ENCODE measurements around the gene EPS8L2. TPM values are rescaled to one million over a fixed set of nuclear protein-coding genes. Genes with fewer than 3 reads are reported as not detected.

EPS8L2 gene
- total RNA-seq, 1 donor from 2014 or later = 2.6 TPM

DNA sequence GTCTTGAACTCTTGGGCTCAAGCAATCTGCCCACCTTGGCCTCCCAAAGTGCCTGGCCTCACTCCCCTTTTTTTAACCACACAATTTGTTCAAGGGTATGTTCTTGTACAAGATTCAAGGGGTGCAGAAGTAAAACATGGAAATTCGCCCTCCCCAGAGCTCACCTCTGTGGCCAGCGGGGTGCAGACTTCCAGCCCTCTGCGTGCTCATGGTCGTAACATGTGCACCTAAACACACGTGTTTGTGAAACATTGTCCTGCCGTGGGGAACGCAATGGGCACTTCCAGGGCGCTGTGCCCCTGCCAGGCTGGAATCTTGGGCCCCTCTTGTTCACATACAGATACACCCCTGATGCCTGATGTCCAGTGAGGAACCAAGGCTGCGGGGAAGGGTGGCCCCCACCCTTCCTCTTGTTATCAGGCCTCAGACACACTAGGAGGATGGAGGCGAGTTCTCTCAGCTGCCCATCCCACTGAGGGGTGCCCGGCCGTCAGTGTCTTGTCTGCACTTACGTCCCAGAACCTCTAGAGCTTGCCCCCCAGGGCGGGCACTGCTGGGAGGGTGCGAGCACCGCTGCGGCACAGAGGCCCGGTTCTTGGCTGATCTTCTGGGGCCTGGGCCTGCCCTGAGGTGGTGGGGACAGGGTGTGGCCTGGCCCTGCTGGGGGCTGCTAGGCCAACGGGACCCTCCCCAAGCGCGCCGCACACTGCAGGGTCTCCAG lies 4.1 kb upstream of the EPS8L2 start:
- Mint-ChIP-seq H3K27me3 (ENCODE audit: low read depth) (peaks cover 17% of the 10 kb centered on the region), H3K4me3 (peak overlapping the region; percentile 23), H3K36me3 (ENCODE audit: low read depth) (no peaks in the 10 kb centered on the region), H3K9me3 (no peaks in the 10 kb centered on the region), H3K27ac (ENCODE audit: unreplicated experiment) (no peak overlapping the region), H3K4me1 (peaks cover 14% of the 10 kb centered on the region)
- DNase-seq (ENCODE audit: low read depth, low spot score) = no peak
- TF ChIP-seq, protein P1, sequence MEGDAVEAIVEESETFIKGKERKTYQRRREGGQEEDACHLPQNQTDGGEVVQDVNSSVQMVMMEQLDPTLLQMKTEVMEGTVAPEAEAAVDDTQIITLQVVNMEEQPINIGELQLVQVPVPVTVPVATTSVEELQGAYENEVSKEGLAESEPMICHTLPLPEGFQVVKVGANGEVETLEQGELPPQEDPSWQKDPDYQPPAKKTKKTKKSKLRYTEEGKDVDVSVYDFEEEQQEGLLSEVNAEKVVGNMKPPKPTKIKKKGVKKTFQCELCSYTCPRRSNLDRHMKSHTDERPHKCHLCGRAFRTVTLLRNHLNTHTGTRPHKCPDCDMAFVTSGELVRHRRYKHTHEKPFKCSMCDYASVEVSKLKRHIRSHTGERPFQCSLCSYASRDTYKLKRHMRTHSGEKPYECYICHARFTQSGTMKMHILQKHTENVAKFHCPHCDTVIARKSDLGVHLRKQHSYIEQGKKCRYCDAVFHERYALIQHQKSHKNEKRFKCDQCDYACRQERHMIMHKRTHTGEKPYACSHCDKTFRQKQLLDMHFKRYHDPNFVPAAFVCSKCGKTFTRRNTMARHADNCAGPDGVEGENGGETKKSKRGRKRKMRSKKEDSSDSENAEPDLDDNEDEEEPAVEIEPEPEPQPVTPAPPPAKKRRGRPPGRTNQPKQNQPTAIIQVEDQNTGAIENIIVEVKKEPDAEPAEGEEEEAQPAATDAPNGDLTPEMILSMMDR (conservative IDR thresholded peaks at IDR 0.05) = no peak

DNA sequence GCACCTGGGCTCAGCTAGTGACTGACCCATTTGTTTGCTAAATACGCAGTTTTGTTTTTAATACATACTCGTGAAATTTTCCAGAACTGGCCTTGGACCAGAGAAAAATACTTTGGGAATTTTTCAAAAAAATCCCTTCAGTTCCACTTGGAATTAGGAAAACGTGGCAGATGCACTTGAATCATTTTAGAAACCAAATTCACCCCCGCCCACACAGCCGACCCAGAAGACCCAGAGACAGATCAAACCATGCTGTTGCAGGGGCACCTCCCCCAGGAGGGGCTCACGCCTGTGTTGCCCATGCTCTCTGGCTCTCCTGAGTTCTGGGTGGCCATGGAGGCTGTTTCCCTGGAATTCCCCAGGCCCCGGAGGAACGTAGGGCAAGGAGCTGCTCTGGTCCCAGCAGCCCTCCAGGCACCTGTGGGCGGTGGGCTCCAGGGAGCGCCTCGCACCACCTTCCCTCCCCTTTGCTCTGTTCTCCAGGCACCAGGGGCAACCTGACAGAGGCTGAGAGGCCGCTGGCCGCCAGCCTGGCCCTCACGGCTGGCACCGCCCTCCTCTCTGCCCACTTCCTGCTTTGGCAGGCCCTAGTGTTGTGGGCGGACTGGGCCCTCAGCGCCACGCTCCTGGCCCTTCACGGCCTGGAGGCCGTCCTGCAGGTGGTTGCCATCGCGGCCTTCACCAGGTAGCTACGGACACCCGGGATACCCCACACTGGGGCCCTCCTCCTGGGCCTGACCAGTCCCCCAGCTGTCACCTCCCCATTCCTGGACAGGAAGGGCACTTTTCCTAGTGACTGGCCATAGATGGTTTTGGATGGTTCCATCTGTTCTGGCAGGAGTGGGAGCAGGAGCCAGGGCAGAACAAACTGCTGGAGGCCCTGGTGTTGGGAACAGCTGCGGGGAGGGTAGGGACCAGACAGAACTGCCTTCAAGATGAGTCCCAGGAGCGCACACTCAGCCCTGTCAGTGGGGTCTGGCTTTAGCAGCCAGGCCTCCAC lies 3.3 kb upstream of the EPS8L2 start:
- TF ChIP-seq, protein P1 (conservative IDR thresholded peaks at IDR 0.05) = no peak
- H3K4me3 Mint-ChIP-seq = no peak overlapping the region
- DNase-seq (ENCODE audit: low read depth, low spot score) = no peak
- H3K27me3 Mint-ChIP-seq (ENCODE audit: low read depth) = peaks cover 26% of the 10 kb centered on the region
- H3K4me1 Mint-ChIP-seq = peaks cover 6% of the 10 kb centered on the region
- H3K27ac Mint-ChIP-seq (ENCODE audit: unreplicated experiment) = no peak overlapping the region
- no peaks in the 10 kb centered on the region for H3K9me3 Mint-ChIP-seq
- H3K36me3 Mint-ChIP-seq (ENCODE audit: low read depth) = no peaks in the 10 kb centered on the region

DNA sequence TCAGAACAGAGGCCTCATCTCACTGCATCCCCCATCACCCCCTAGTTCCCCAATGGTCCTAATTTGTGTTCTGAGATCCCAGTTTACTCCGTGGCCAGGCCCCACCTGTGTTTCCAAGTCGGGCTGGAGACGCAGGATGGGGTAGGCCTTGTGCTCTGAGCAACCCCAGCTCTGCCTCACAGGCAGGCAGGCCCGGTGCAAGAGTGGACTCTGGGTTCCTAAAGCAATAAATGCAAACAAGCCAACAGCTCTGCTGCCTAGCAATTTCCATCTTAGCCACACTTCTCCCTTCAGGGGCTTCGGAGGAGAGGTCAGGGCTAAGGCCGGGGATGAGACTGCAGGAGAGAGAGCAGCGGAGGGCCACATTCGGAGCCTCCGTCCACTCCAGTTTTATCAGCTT lies 2.5 kb upstream of the EPS8L2 start:
- Mint-ChIP-seq H3K27me3 (ENCODE audit: low read depth) (peaks cover 31% of the 10 kb centered on the region), H3K36me3 (ENCODE audit: low read depth) (no peaks in the 10 kb centered on the region), H3K4me1 (no peaks in the 10 kb centered on the region), H3K9me3 (no peaks in the 10 kb centered on the region), H3K27ac (ENCODE audit: unreplicated experiment) (no peak overlapping the region), H3K4me3 (peak overlapping the region; percentile 49)
- TF ChIP-seq, protein P1 (conservative IDR thresholded peaks at IDR 0.05) = no peak
- no peak for DNase-seq (ENCODE audit: low read depth, low spot score)

DNA sequence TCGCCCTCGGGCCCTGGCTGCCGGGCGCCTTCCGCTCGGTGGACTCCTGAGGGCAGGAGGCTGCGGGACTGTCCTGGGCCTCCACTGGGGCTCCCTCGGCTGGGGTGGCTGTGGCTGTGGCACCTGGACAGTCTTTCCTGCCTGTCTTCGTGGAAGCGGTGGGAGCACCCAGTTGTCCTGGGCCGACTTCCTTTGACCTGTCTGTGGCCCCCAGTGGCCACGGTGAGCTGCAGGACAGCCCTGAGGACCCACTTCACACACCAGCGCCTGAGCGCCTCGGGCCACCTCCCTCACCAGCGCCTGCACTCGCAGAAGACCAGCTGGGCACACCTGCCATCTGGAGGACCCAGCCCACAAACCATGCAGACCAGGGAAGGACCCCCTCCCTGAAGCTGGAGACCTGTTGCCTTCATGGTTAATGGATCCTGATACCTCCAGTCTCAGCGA lies 1.8 kb upstream of the EPS8L2 start:
- DNase-seq (ENCODE audit: low read depth, low spot score) = no peak
- Mint-ChIP-seq H3K4me1 (no peaks in the 10 kb centered on the region), H3K36me3 (ENCODE audit: low read depth) (no peaks in the 10 kb centered on the region), H3K27ac (ENCODE audit: unreplicated experiment) (no peak overlapping the region), H3K27me3 (ENCODE audit: low read depth) (peaks cover 31% of the 10 kb centered on the region), H3K9me3 (no peaks in the 10 kb centered on the region), H3K4me3 (no peak overlapping the region)
- TF ChIP-seq, protein P1 (conservative IDR thresholded peaks at IDR 0.05) = no peak

DNA sequence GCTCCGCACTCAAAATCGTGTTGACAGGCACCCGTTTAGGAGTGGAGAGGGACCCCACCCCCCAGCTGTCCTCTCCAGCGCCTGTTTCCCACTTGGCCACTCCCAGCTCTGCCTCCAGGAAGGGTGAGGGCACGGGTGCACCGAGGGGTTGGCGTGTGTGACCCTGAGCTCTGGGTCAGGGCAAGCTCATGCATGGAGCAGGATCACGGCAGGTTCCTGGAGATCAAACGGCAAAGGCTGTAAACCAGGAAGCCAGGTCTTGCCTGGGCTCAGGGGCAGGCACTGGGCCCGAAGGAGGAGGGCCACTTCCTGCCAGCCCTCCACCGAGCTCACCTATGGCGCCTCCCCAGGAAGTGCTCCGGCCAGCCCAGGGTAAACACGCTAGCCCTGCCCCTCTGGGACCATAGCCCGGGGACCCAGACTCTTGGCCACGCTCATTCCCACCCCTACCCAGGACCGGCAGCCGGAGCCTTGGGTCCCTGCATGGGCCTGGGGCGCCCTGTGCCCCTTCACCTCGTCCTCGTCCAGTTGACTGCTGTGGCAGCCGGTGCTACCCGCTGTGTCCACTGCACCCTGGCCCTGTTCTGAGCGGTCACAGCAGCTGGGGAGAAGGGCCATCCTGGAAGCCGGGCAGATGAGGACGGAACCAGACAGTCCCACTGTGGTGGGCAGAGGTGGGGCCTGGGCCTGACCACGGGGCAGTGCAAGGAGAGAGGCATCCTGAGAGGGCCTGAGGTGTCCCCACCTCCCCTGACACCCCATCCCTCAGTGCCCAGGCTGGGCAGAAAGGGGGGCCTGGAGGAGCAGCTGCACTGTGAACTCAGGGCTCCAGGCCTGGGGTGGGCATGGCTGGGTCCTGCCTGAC lies 1.0 kb upstream of the EPS8L2 start:
- Mint-ChIP-seq H3K36me3 (ENCODE audit: low read depth) (no peaks in the 10 kb centered on the region), H3K27ac (ENCODE audit: unreplicated experiment) (no peak overlapping the region), H3K27me3 (ENCODE audit: low read depth) (peaks cover 31% of the 10 kb centered on the region), H3K9me3 (no peaks in the 10 kb centered on the region), H3K4me1 (no peaks in the 10 kb centered on the region), H3K4me3 (no peak overlapping the region)
- TF ChIP-seq, protein P1 (conservative IDR thresholded peaks at IDR 0.05) = no peak
- DNase-seq (ENCODE audit: low read depth, low spot score) = no peak
